Activated CD8-positive, alpha-beta T cell treated with anti-CD3 and anti-CD28 coated beads for 36 hours (primary cell): Measurements from ENCODE around the gene AKAP13. TPM values are rescaled to one million over a fixed set of nuclear protein-coding genes. Genes with fewer than 3 reads are reported as not detected.
A peak's percentile ranks its signal among the peaks of the same experiment; 100 is the strongest.

Experiments
- ATAC-seq: fragments of 200-7000 bp; cut with Tn5 transposase; one replicate; pipeline ENCODE4 v1.10.0; 2021; ENCODE audit warnings: mild to moderate bottlenecking, moderate library complexity
- CTCF ChIA-PET: fragments of 350-600 bp; sonication (Branson Sonifier 250); formaldehyde crosslinking; loops from one replicate; lab custom pipeline; 2021; ENCODE audit warnings: antibody characterized with exemption; lab: Charles Lee
- POLR2A ChIA-PET: fragments of 350-600 bp; sonication (Branson Sonifier 250); formaldehyde crosslinking; loops from one replicate; lab custom pipeline; 2021; ENCODE audit warnings: antibody characterized with exemption; lab: Charles Lee
- DNase-seq: peaks from one replicate; pipeline ENCODE4 v3.0.0-alpha.2; 2020
- H3K27ac Mint-ChIP-seq: one replicate; pipeline ENCODE4 v1.8.0; 2021; ENCODE audit warnings: mild to moderate bottlenecking, mixed read lengths
- H3K27me3 Mint-ChIP-seq: one replicate; pipeline ENCODE4 v1.8.0; 2021; ENCODE audit warnings: mixed read lengths
- H3K36me3 Mint-ChIP-seq: one replicate; pipeline ENCODE4 v1.8.0; 2021; ENCODE audit warnings: low read depth, mixed read lengths
- H3K4me1 Mint-ChIP-seq: one replicate; pipeline ENCODE4 v1.8.0; 2021; ENCODE audit warnings: low read depth, mixed read lengths
- H3K4me3 Mint-ChIP-seq: one replicate; pipeline ENCODE4 v1.8.0; 2021; ENCODE audit warnings: mild to moderate bottlenecking, moderate library complexity, mixed read lengths
- H3K9me3 Mint-ChIP-seq: one replicate; pipeline ENCODE4 v1.8.0; 2021; ENCODE audit warnings: mixed read lengths
- CTCF ChIP-seq: fragments of 200-600 bp; IDR thresholded peaks from one replicate; pipeline ENCODE4 v1.8.0; 2022; ENCODE audit warnings: antibody characterized with exemption, mild to moderate bottlenecking
- intact Hi-C: fragments of 100-400 bp; cut with micrococcal nuclease; formaldehyde crosslinking; loops from one replicate; pipeline ENCODE4 v1.10.0; 2022
- total RNA-seq, 2 experiments: library from RNA; stranded (reverse); gene quantifications; one replicate each; pipeline ENCODE4 v1.2.3, GENCODE V29; 2021

AKAP13 gene
- total RNA-seq, 2 experiments from 2014 or later, result 79.1 to 79.5 TPM

DNA sequence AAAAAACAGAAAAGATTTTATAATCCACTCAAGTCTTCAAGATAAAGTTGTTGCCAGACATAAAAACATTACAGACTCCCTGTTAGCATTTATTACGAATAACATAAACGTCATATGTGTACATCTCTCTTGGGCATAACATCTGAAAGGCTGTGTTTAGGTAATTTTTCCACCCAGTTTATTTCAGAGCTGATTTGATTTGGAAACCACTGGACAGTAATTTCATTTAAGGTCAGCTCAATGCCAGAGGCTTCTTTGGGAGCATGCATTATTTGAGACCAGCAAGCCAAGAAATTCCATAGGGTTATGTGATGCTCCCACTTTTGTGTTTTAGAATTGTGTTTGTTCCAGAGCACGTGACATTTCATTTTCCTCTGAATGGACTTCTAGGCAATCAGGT lies 196.0 kb downstream of the AKAP13 start:
- Mint-ChIP-seq H3K9me3 (no peaks in the 10 kb centered on the region), H3K36me3 (peaks cover 22% of the 10 kb centered on the region), H3K27ac (no peak overlapping the region), H3K4me1 (peaks cover 40% of the 10 kb centered on the region), H3K27me3 (no peaks in the 10 kb centered on the region), H3K4me3 (no peak overlapping the region)
- no peak for ATAC-seq
- intact Hi-C loops, result no loop called here
- no peak for TF ChIP-seq CTCF
- POLR2A ChIA-PET, result no interaction called here
- no peak for DNase-seq
- CTCF ChIA-PET, result interaction anchor here (0.7 to 1.8 kb wide), 3 partner anchors 18 to 72 kb away, joined by 3 to 5 read pairs (median 3); no protein-coding TSS in a partner anchor

GRCh38 chr15:85578941-85579701 lies 198.7 kb downstream of the AKAP13 start:
- POLR2A ChIA-PET, result no interaction called here
- Mint-ChIP-seq H3K4me1 (peaks cover 54% of the 10 kb centered on the region), H3K36me3 (peaks cover 35% of the 10 kb centered on the region), H3K4me3 (no peak overlapping the region), H3K27ac (peak overlapping the region; percentile 50), H3K9me3 (no peaks in the 10 kb centered on the region), H3K27me3 (no peaks in the 10 kb centered on the region)
- CTCF ChIA-PET, result no interaction called here
- DNase-seq (no peak), ATAC-seq (no peak)
- intact Hi-C loops, result no loop called here
- no peak for TF ChIP-seq CTCF

DNA sequence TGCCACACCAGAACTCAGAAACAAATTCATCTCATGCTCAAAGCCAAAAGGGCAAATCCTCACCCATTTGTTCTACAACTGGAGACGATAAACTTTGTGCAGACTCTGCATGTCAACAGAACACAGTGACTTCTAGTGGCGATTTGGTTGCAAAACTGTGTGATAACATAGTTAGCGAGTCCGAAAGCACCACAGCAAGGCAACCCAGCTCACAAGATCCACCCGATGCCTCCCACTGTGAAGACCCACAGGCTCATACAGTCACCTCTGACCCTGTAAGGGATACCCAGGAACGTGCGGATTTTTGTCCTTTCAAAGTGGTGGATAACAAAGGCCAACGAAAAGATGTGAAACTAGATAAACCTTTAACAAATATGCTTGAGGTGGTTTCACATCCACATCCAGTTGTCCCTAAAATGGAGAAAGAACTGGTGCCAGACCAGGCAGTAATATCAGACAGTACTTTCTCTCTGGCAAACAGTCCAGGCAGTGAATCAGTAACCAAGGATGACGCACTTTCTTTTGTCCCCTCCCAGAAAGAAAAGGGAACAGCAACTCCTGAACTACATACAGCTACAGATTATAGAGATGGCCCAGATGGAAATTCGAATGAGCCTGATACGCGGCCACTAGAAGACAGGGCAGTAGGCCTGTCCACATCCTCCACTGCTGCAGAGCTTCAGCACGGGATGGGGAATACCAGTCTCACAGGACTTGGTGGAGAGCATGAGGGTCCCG lies 199.7 kb downstream of the AKAP13 start:
- ATAC-seq (no peak), DNase-seq (no peak)
- Mint-ChIP-seq H3K36me3 (peaks cover 40% of the 10 kb centered on the region), H3K27me3 (no peaks in the 10 kb centered on the region), H3K27ac (peak overlapping the region; percentile 94), H3K9me3 (no peaks in the 10 kb centered on the region), H3K4me1 (peaks cover 63% of the 10 kb centered on the region), H3K4me3 (peak overlapping the region; percentile 83)
- intact Hi-C loops, result loop anchor here (2.0 kb wide), 1 partner anchor 35 kb away; no protein-coding TSS in a partner anchor
- no peak for TF ChIP-seq CTCF
- ChIA-PET CTCF (interaction anchor here (1.0 to 4.2 kb wide), 13 partner anchors 12 to 260 kb away, joined by 3 to 14 read pairs (median 4); no protein-coding TSS in a partner anchor), POLR2A (interaction anchor here (0.7 to 3.5 kb wide), 10 partner anchors 20 to 203 kb away, joined by 3 to 18 read pairs (median 4); no protein-coding TSS in a partner anchor)

DNA sequence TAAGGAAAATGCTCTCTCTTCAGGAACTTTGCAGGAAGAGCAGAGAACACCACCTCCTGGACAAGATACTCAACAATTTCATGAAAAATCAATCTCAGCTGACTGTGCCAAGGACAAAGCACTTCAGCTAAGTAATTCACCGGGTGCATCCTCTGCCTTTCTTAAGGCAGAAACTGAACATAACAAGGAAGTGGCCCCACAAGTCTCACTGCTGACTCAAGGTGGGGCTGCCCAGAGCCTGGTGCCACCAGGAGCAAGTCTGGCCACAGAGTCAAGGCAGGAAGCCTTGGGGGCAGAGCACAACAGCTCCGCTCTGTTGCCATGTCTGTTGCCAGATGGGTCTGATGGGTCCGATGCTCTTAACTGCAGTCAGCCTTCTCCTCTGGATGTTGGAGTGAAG lies 200.5 kb downstream of the AKAP13 start:
- intact Hi-C loops, result loop anchor here (2.0 kb wide), 1 partner anchor 36 kb away; no protein-coding TSS in a partner anchor
- no peaks in the 10 kb centered on the region for H3K9me3 Mint-ChIP-seq
- DNase-seq, result peak; percentile 84
- CTCF ChIA-PET, result interaction anchor here (1.0 to 4.2 kb wide), 13 partner anchors 12 to 260 kb away, joined by 3 to 14 read pairs (median 4); no protein-coding TSS in a partner anchor
- POLR2A ChIA-PET, result interaction anchor here (0.7 to 3.5 kb wide), 11 partner anchors 21 to 204 kb away, joined by 3 to 18 read pairs (median 4); no protein-coding TSS in a partner anchor
- H3K36me3 Mint-ChIP-seq, result peaks cover 44% of the 10 kb centered on the region
- H3K27me3 Mint-ChIP-seq, result no peaks in the 10 kb centered on the region
- peaks cover 71% of the 10 kb centered on the region for H3K4me1 Mint-ChIP-seq
- H3K27ac Mint-ChIP-seq, result peak overlapping the region; percentile 94
- peak overlapping the region; percentile 83 for H3K4me3 Mint-ChIP-seq
- peak; percentile 66 for ATAC-seq
- no peak for TF ChIP-seq CTCF
